Panc1 (cell line): Measurements from ENCODE around the gene LNX2. TPM values are rescaled to one million over a fixed set of nuclear protein-coding genes. Genes with fewer than 3 reads are reported as not detected.

ENCODE experiments used
- ATAC-seq: fragments of 200-7000 bp; cut with Tn5 transposase; 2 replicates; pipeline ENCODE4 v1.9.1; 2020; ENCODE audit warnings: mild to moderate bottlenecking, moderate library complexity
- BruUV-seq: library from RNA; stranded (reverse); fragments of 400-500 nt; replicated peaks from 2 replicates; lab custom pipeline; 2021; lab: Mats Ljungman, UMichigan
- CTCF ChIA-PET: fragments of 300-600 bp; sonication (Branson Sonifier 250); formaldehyde crosslinking; loops from one replicate; lab custom pipeline; 2022; ENCODE audit warnings: antibody characterized with exemption; lab: Charles Lee
- POLR2A ChIA-PET: fragments of 300-600 bp; sonication (Branson Sonifier 250); formaldehyde crosslinking; loops from one replicate; lab custom pipeline; 2022; ENCODE audit warnings: antibody characterized with exemption; lab: Charles Lee
- DNase-seq: peaks from one replicate; pipeline ENCODE4 v3.0.0-alpha.2; 2010; ENCODE audit warnings: low read depth, low spot score
- H3K27ac ChIP-seq: 2 replicates; pipeline ENCODE4 v1.5.1; 2011; ENCODE audit warnings: mild to moderate bottlenecking, low read length, inconsistent platforms
- H3K27me3 ChIP-seq: fragments of 200-500 bp; sonication (Bioruptor generic); 2 replicates; pipeline ENCODE4 v1.6.0; 2014; ENCODE audit warnings: low read length, inconsistent platforms; ENCODE audit not compliant: control insufficient read depth, insufficient read depth
- H3K36me3 ChIP-seq: fragments of 200-500 bp; sonication (Bioruptor generic); 2 replicates; pipeline ENCODE4 v1.5.1; 2014; ENCODE audit warnings: inconsistent platforms, mild to moderate bottlenecking, low read length, moderate library complexity; ENCODE audit not compliant: control insufficient read depth, insufficient read depth
- H3K4me1 ChIP-seq: 2 replicates; pipeline ENCODE4 v1.5.1; 2011; ENCODE audit warnings: inconsistent platforms, mild to moderate bottlenecking, low read length, moderate library complexity; ENCODE audit not compliant: control insufficient read depth, insufficient read depth
- H3K4me3 ChIP-seq, 2 experiments: 2 replicates each; pipeline ENCODE4 v1.5.1; 2011 to 2012; ENCODE audit warnings: low read depth in 2 of 2, low read length in 2 of 2, mild to moderate bottlenecking in 2 of 2, inconsistent platforms in 1 of 2, moderate library complexity in 1 of 2
- H3K9me3 ChIP-seq: fragments of 200-500 bp; sonication (Bioruptor generic); 2 replicates; pipeline ENCODE4 v1.5.1; 2014; ENCODE audit warnings: low read depth, mild to moderate bottlenecking, inconsistent platforms, low read length, moderate library complexity; ENCODE audit not compliant: control insufficient read depth, insufficient read depth
- CTCF ChIP-seq: fragments of 450-650 bp; IDR thresholded peaks from 2 replicates; pipeline ENCODE4 v1.5.1; 2017; ENCODE audit warnings: mild to moderate bottlenecking
- POLR2AphosphoS5 ChIP-seq: IDR thresholded peaks from 2 replicates; pipeline ENCODE4 v1.6.1; 2012; ENCODE audit warnings: mild to moderate bottlenecking, low read depth, low read length, moderate library complexity
- REST ChIP-seq, 2 experiments: IDR thresholded peaks; 2 replicates each; pipeline ENCODE4 v1.6.1; 2011 to 2012; ENCODE audit warnings: low read depth in 2 of 2, control low read depth in 1 of 2, low read length in 1 of 2, mild to moderate bottlenecking in 1 of 2, moderate library complexity in 1 of 2; ENCODE audit not compliant: insufficient read depth in 1 of 2
- SIN3A ChIP-seq: IDR thresholded peaks from 2 replicates; pipeline ENCODE4 v1.6.1; 2012; ENCODE audit warnings: low read depth, mild to moderate bottlenecking, low read length, moderate library complexity, borderline replicate concordance; ENCODE audit not compliant: insufficient read depth
- TCF7L2 ChIP-seq: IDR thresholded peaks from 2 replicates; pipeline ENCODE4 v1.6.1; 2011; ENCODE audit warnings: mild to moderate bottlenecking, low read depth, low read length, inconsistent platforms
- in situ Hi-C: cut with HindIII; loops from 2 replicates; pipeline ENCODE4 v1.10.0; 2016; ENCODE audit warnings: low sequenced_read_pairs, low pct_unique_long_range_greater_than_20kb
- intact Hi-C: fragments of 100-400 bp; cut with micrococcal nuclease; formaldehyde crosslinking; loops from one replicate; pipeline ENCODE4 v1.10.0; 2022; ENCODE audit not compliant: unreplicated experiment
- total RNA-seq: library from RNA; stranded (reverse); gene quantifications from one replicate; pipeline ENCODE4 v1.2.1, GENCODE V29; 2021; ENCODE audit not compliant: unreplicated experiment

Gene LNX2
- total RNA-seq, 1 experiment from 2014 or later, result 11.6 TPM

GRCh38 chr13:27654816-27655215 lies 34.5 kb upstream of the LNX2 start:
- H3K4me1 ChIP-seq, result no peaks in the 10 kb centered on the region
- POLR2A ChIA-PET, result no interaction called here
- no peak for TF ChIP-seq CTCF
- no peak for TF ChIP-seq TCF7L2
- no peak for TF ChIP-seq POLR2AphosphoS5
- no peak for TF ChIP-seq REST (IDR thresholded peaks at IDR 0.05; ENCODE audit: insufficient read depth in 1 of 2, low read depth in 2 of 2, low read length in 1 of 2)
- TF ChIP-seq SIN3A, result no peak
- no peak overlapping the region for H3K27ac ChIP-seq
- in situ Hi-C loops (no loop called here), intact Hi-C loops (no loop called here)
- no peaks in the 10 kb centered on the region for H3K27me3 ChIP-seq
- no peak for ATAC-seq
- CTCF ChIA-PET, result no interaction called here
- H3K36me3 ChIP-seq, result no peaks in the 10 kb centered on the region; the same call in 1 of the 2 replicates
- H3K4me3 ChIP-seq, result no peak overlapping the region
- BruUV-seq, result no TSS peak
- DNase-seq, result no peak
- peaks cover 2% of the 10 kb centered on the region; the same call in 1 of the 2 replicates for H3K9me3 ChIP-seq

GRCh38 chr13:27654059-27654458 lies 33.7 kb upstream of the LNX2 start:
- Histone ChIP-seq H3K4me3 (no peak overlapping the region), H3K4me1 (no peaks in the 10 kb centered on the region), H3K27me3 (no peaks in the 10 kb centered on the region), H3K36me3 (peaks cover 2% of the 10 kb centered on the region; the same call in 1 of the 2 replicates), H3K9me3 (peaks cover 5% of the 10 kb centered on the region; the same call in 1 of the 2 replicates), H3K27ac (no peak overlapping the region)
- no peak for DNase-seq
- no TSS peak for BruUV-seq
- in situ Hi-C loops, result no loop called here
- POLR2A ChIA-PET, result interaction anchor here (0.5 kb wide), 1 partner anchor 576 kb away, joined by 5 read pairs; no protein-coding TSS in a partner anchor
- no peak for TF ChIP-seq SIN3A
- no peak for TF ChIP-seq TCF7L2
- no peak for TF ChIP-seq REST (IDR thresholded peaks at IDR 0.05; ENCODE audit: insufficient read depth in 1 of 2, low read depth in 2 of 2, low read length in 1 of 2)
- no peak for TF ChIP-seq POLR2AphosphoS5
- TF ChIP-seq CTCF, result no peak
- intact Hi-C loops, result no loop called here
- CTCF ChIA-PET, result no interaction called here
- no peak for ATAC-seq
